ENCODE results near the gene ARSG.

ARSG gene

GRCh38 chr17:68294196-68294555 is 2.9 kb downstream of the ARSG start:
- TF ChIP-seq SUZ12 (IDR thresholded peaks at IDR 0.05) (no peak), ELF4 (IDR thresholded peaks at IDR 0.05) (no peak), BHLHE40 (IDR thresholded peaks at IDR 0.05; ENCODE audit: borderline replicate concordance) (no peak), HDGF (IDR thresholded peaks at IDR 0.05; ENCODE audit: borderline replicate concordance) (no peak), PKNOX1 (IDR thresholded peaks at IDR 0.05) (no peak), SP1 (IDR thresholded peaks at IDR 0.05) (no peak), FOXK2 (IDR thresholded peaks at IDR 0.05) (no peak), FOXA1 (IDR thresholded peaks at IDR 0.05) (no peak), L3MBTL2 (conservative IDR thresholded peaks at IDR 0.05) (no peak), FOXM1 (IDR thresholded peaks at IDR 0.05; ENCODE audit: borderline replicate concordance) (no peak), TARDBP (IDR thresholded peaks at IDR 0.05) (no peak), ZNF384 (IDR thresholded peaks at IDR 0.05) (no peak)
- DNase-seq (ENCODE audit: extremely low spot score) = no peak
- ChIA-PET POLR2A (no interaction called here), CTCF (no interaction called here)

- DNase-seq (ENCODE audit: extremely low spot score) = no peak
- POLR2A ChIA-PET = no interaction called here
- TF ChIP-seq SP1 (IDR thresholded peaks at IDR 0.05) (no peak), BHLHE40 (IDR thresholded peaks at IDR 0.05; ENCODE audit: borderline replicate concordance) (no peak), TARDBP (IDR thresholded peaks at IDR 0.05) (no peak), HDGF (IDR thresholded peaks at IDR 0.05; ENCODE audit: borderline replicate concordance) (no peak), CTBP1 (IDR thresholded peaks at IDR 0.05; ENCODE audit: borderline replicate concordance) (no peak), FOXM1 (IDR thresholded peaks at IDR 0.05; ENCODE audit: borderline replicate concordance) (no peak)
- CTCF ChIA-PET = no interaction called here
Measured at GRCh38 chr17:68294617-68295016, 3.3 kb downstream of the ARSG start.

- CTCF ChIA-PET = no interaction called here
- no peak for DNase-seq (ENCODE audit: extremely low spot score)
- no peak for TF ChIP-seq BHLHE40 (IDR thresholded peaks at IDR 0.05; ENCODE audit: borderline replicate concordance)
- TF ChIP-seq ZNF384 (IDR thresholded peaks at IDR 0.05) = no peak
- TF ChIP-seq PKNOX1 (IDR thresholded peaks at IDR 0.05) = no peak
- TF ChIP-seq TARDBP (IDR thresholded peaks at IDR 0.05) = no peak
- no peak for TF ChIP-seq FOXM1 (IDR thresholded peaks at IDR 0.05; ENCODE audit: borderline replicate concordance)
- TF ChIP-seq NFRKB (IDR thresholded peaks at IDR 0.05) = no peak
- TF ChIP-seq HDGF (IDR thresholded peaks at IDR 0.05; ENCODE audit: borderline replicate concordance) = no peak
- POLR2A ChIA-PET = no interaction called here
Measured at GRCh38 chr17:68295086-68295485, 3.8 kb downstream of the ARSG start.

- POLR2A ChIA-PET = interaction anchor here (1.3 kb wide), 1 partner anchor 14 kb away, joined by 3 read pairs; no protein-coding TSS in a partner anchor
- CTCF ChIA-PET = no interaction called here
- DNase-seq (ENCODE audit: extremely low spot score) = no peak
- TF ChIP-seq FOXA1 (IDR thresholded peaks at IDR 0.05) (no peak), ZNF384 (IDR thresholded peaks at IDR 0.05) (no peak), CTBP1 (IDR thresholded peaks at IDR 0.05; ENCODE audit: borderline replicate concordance) (no peak), PKNOX1 (IDR thresholded peaks at IDR 0.05) (no peak), HDGF (IDR thresholded peaks at IDR 0.05; ENCODE audit: borderline replicate concordance) (no peak), LEF1 (IDR thresholded peaks at IDR 0.05; ENCODE audit: borderline replicate concordance) (no peak), FOXK2 (IDR thresholded peaks at IDR 0.05) (no peak), NFRKB (IDR thresholded peaks at IDR 0.05) (no peak), FOXM1 (IDR thresholded peaks at IDR 0.05; ENCODE audit: borderline replicate concordance) (no peak), SP1 (IDR thresholded peaks at IDR 0.05) (no peak), ELF4 (IDR thresholded peaks at IDR 0.05) (no peak), ARNT (IDR thresholded peaks at IDR 0.05) (no peak), BHLHE40 (IDR thresholded peaks at IDR 0.05; ENCODE audit: borderline replicate concordance) (no peak), SUZ12 (IDR thresholded peaks at IDR 0.05) (no peak), TARDBP (IDR thresholded peaks at IDR 0.05) (no peak), L3MBTL2 (conservative IDR thresholded peaks at IDR 0.05) (no peak)
Measured at GRCh38 chr17:68296217-68297191, 5.2 kb downstream of the ARSG start.

GRCh38 chr17:68297195-68297594 is 5.9 kb downstream of the ARSG start:
- ChIA-PET CTCF (no interaction called here), POLR2A (interaction anchor here (1.3 kb wide), 1 partner anchor 13 kb away, joined by 3 read pairs; no protein-coding TSS in a partner anchor)
- TF ChIP-seq CTBP1 (IDR thresholded peaks at IDR 0.05; ENCODE audit: borderline replicate concordance) = no peak
- TF ChIP-seq L3MBTL2 (conservative IDR thresholded peaks at IDR 0.05) = no peak
- TF ChIP-seq HDGF (IDR thresholded peaks at IDR 0.05; ENCODE audit: borderline replicate concordance) = no peak
- TF ChIP-seq FOXM1 (IDR thresholded peaks at IDR 0.05; ENCODE audit: borderline replicate concordance) = no peak
- no peak for TF ChIP-seq ELF4 (IDR thresholded peaks at IDR 0.05)
- TF ChIP-seq ZNF384 (IDR thresholded peaks at IDR 0.05) = no peak
- TF ChIP-seq BHLHE40 (IDR thresholded peaks at IDR 0.05; ENCODE audit: borderline replicate concordance) = no peak
- no peak for TF ChIP-seq ARNT (IDR thresholded peaks at IDR 0.05)
- no peak for TF ChIP-seq FOXK2 (IDR thresholded peaks at IDR 0.05)
- TF ChIP-seq SUZ12 (IDR thresholded peaks at IDR 0.05) = no peak
- TF ChIP-seq TARDBP (IDR thresholded peaks at IDR 0.05) = no peak
- no peak for DNase-seq (ENCODE audit: extremely low spot score)

- CTCF ChIA-PET = no interaction called here
- POLR2A ChIA-PET = no interaction called here
- DNase-seq (ENCODE audit: extremely low spot score) = no peak
- TF ChIP-seq ELF4 (IDR thresholded peaks at IDR 0.05) (no peak), ZNF384 (IDR thresholded peaks at IDR 0.05) (no peak), SUZ12 (IDR thresholded peaks at IDR 0.05) (no peak), L3MBTL2 (conservative IDR thresholded peaks at IDR 0.05) (no peak), NFRKB (IDR thresholded peaks at IDR 0.05) (no peak), FOXK2 (IDR thresholded peaks at IDR 0.05) (no peak), FOXM1 (IDR thresholded peaks at IDR 0.05; ENCODE audit: borderline replicate concordance) (no peak), TARDBP (IDR thresholded peaks at IDR 0.05) (no peak), CTBP1 (IDR thresholded peaks at IDR 0.05; ENCODE audit: borderline replicate concordance) (no peak), LEF1 (IDR thresholded peaks at IDR 0.05; ENCODE audit: borderline replicate concordance) (no peak), PKNOX1 (IDR thresholded peaks at IDR 0.05) (no peak), BHLHE40 (IDR thresholded peaks at IDR 0.05; ENCODE audit: borderline replicate concordance) (no peak)
Measured at GRCh38 chr17:68298601-68299000, 7.3 kb downstream of the ARSG start.
